Stimulated activated CD8-positive, alpha-beta memory T cell treated with anti-CD3 and anti-CD28 coated beads, Interleukin-15, amount 100 ng/mL, for 4 hours (primary cell): Measurements from ENCODE around the gene COL13A1.

ENCODE experiments used
- DNase-seq, 2 donors: peaks; one replicate each; pipeline ENCODE4 v3.0.0-alpha.2; 2020; ENCODE audit warnings: low read depth in 2 of 2

COL13A1 gene

GRCh38 chr10:69845574-69846292, 44.0 kb downstream of the COL13A1 start:
- no peak for DNase-seq

GRCh38 chr10:69846293-69846921, 44.7 kb downstream of the COL13A1 start:
- DNase-seq: no peak

- DNase-seq: no peak
Measured at GRCh38 chr10:69847458-69847857, 45.8 kb downstream of the COL13A1 start.

DNA sequence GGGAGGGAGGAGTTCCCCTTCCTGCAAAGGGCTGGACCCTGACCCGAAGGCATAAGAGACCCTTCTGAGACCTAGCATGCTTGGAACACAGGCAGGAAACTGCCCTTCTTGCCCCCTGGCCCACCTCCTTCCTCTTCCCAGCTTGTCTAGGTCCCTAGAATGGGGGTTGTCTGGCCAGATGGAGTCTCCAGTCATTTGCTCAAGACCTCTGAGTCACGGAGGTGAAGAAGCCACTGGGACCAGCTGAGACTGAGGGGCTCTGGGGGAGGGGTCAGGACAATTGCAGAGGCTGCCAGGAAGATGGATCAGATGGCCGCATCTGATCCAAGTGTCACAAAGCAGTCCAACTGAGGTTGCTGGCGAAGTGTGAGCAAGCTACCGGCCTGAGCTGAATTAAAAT, 46.2 kb downstream of the COL13A1 start:
- no peak for DNase-seq

DNA sequence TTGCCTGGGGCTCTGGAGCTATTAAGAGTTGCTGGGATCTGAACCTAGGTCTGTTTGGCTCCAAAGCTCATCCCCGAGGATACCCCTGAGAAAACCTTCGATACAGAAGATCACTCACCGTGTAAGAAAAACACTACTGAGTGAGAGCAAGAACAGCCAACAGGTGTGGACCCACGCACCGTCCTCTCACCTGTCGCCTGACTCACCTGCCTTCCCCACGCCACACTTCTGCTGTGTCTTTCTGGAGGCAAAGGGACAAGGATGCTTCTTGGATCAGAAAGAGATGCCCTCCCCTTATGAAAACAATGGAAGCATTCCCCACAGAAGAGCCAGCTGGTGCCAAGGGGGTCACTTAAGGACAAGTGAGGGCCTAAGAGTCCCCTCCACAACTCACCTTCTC, 46.7 kb downstream of the COL13A1 start:
- DNase-seq: no peak

DNA sequence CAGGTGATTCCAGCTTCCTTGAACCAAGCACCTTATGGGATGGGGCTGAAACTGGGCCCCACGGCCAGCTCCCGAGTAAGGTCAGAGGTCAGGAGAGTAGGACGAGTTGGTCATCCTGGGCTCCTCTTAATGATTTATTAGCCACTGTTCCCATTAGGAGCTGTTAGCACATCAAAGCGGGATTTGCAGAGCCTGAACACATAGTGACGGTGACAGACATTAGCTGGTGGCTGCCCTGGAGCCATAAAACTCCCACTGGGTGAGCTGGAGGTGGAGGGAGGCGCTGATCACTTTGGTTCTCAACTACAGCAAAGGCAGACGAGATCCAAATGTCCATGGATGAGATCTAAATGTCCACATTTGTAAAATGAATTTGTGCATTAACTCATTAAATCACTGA, 48.1 kb downstream of the COL13A1 start:
- DNase-seq: no peak

DNA sequence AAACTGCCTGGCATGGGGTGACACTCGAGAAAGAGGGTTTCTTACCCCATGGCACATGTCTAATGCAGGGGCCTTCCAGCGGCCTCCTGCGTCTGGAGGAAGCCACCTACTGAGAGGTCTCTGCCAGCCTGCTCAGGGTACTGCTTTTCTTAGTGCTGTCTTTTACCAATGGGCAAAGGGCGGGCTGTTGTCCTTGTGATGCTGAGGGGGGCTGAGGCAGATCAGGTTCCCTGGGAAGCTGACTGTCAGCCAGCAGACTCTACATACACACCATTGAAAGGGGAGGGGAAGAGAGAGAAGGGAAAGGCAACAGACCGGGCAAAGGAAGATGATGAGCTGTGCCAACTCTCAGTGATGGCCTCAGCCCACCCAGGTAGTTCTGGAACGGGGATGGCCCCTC, 48.7 kb downstream of the COL13A1 start:
- DNase-seq: no peak

DNA sequence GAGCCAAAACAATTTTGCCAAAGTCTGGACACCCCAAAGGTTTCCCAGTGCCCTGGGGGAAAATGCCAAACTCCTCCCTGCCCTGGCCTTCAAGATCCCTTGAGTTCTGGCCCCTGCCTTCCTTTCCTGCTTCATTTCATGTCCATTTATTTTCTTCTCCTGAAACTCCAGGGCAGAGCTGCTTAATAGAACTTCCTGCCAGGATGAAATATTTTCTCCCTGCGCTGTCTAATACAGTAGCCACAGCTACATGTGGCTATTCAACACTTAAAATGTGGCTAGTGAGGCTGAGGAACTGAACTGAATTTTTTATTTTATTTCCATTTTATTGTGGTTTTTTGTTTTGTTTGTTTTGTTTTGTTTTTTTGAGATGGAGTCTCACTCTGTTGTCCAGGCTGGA, 49.6 kb downstream of the COL13A1 start:
- no peak for DNase-seq

DNA sequence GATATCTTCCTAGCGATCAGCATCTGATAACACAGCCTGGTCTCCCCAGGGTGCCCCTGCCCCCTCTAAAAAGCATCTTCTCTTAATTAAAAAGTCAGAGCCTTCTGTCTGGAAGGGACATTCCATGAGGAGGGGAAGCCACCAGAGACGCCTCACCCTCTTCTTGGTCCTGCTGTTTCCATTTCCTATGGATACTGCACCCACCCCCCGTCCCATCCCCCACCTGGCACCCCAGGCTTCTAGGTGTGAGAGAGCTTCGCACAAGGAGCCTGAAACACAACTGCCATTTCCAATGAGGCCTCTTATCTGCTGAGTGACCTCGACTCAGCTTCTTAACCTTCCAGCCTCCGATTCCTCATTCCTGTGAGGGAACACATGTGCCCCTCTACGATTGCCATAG, 51.4 kb downstream of the COL13A1 start:
- DNase-seq: no peak

DNA sequence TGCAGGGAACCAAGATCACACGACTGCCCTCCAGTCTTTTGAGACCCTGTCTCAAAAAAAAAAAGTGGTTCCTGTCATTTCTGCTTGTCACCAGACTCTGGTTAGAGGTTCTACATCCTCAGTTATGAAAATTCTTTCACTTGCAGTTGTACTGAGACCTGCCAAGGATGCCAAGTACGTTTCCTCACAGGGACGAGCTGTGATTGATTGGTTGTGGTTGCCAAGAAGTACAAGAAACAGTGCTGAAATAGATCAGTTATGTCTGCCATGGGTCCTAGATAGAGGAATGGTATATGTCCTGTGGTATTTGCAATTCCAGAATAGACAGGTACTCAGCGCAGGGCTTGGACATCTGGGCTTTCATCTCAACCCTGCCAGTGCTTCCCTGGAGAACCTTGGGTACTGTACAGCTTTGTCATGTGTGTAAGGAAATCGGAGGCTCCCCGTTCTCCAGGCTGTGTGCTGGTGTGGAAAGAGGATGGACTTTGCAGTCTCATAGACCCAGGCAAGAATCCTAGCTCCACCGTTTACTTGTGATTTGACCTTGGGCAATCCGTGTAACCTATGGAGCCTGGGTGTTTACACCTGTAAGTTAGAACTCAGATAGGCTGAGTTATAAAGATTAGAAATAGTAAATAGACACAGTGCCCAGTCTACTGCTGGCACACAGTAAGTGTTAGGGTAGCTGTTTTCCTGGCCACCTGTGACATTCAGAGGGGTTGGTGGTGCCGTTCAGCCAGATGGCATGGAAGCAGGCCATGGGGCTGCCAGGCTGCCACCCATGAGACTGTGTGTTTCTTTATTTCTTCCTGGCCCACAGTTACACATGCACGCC, 53.0 kb downstream of the COL13A1 start:
- no peak for DNase-seq

- DNase-seq: no peak
Measured at GRCh38 chr10:69855346-69856111, 53.8 kb downstream of the COL13A1 start.

GRCh38 chr10:69856601-69857166, 55.0 kb downstream of the COL13A1 start:
- no peak for DNase-seq

DNA sequence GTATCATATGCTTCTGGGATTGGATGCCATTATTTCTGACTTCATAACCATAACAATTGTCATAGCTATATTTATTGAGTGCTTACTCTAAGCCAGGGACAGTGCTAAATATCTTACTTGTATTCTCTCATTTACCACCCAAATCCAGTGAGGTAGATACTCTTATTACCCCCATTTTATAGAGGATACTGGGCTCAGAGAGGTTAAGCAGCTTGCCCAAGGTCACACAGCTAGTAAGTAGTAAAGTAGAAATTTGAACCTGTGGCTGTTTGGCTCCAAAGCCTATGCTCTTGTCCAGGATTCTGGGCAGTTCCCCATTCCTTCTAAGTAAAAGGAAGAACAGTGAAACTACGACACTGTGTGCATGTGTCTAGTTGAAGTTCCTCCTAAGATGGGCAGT, 56.5 kb downstream of the COL13A1 start:
- DNase-seq: no peak

DNA sequence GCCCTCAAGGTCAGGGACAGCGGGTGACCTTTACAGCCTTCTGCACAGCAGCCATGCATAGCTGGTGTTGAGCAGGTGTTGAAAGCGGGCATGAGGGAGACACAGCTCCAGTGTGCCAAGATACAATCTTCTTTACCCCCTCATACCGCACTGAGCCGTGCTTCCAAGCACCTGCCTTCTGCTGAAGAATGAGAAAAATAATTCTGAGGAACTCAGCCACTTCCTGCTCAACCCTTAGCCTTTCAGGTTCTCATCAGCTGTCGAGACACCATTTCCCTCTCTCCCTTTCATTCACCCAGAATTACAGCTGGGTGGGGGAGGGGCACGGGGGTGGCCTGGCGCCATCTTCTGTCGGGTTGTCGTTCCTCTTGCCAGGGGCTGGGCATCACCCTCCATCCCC, 58.6 kb downstream of the COL13A1 start:
- no peak for DNase-seq

DNA sequence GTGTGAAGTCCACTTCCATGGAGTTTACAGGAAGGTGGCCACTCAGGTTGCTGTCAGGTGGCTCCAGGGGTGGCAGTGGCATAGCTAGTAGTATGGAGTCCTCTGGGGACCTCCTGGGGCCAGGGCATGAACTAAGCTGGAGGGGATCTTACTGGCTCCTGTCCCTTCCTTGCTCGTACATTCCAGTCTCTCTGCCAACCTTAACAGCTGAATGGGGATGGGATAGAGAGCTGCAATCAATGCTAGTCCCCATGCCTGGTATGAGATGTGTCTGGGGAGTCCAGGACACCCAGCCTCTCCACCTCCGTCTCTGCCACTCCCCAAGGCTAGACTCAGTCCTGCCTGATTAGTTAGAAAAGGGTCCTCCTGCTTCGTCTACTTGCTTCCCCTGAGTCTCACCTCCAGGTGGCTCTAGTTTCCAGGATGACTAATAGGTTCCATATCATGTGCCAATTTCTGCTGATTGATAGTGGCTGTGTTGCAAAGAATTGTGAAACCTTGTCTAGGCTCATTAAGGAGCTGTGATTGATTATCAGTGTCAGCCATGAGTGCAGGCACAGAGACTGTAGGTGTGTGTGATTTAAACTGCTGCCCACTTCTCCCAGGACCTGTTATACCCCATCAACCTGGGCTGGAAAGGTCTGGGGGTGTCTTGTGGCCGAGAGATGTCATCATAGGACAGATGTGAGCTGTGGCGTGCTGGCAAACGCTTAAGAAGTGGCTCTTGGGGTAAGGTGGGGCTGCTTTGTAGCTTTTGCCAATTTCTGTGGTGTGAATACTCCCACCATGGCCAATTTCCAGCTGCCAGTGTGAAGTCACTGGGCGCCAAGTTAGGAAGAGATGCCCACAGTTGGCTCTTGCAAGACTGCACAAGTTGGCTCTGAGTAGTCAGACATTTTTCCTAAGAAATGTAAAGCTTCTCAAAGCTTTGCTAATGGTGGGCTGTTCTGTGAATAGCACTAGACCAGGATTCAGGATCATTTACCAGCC, 59.8 kb downstream of the COL13A1 start:
- DNase-seq: no peak

- DNase-seq: no peak
Measured at GRCh38 chr10:69862882-69863530, 61.3 kb downstream of the COL13A1 start.

GRCh38 chr10:69863580-69863979, 61.9 kb downstream of the COL13A1 start:
- no peak for DNase-seq

DNA sequence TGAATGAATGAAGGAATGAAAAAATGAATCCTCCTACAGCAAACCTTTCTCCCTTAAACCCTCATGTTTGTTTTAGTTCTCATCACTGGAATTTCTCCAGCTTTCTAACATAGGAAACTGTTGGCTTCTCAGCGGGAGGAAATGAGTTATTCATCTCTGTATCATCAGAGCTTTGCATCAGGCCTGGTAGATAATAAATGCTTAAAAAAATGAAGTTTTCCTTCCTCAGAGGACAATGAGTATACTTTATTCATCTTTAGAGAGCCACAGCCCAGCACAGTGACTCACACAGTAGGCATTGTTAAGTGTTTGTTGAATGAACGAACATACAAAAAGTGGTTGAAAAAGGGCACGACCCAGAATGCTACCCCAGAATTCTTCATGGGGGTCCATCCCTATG, 62.6 kb downstream of the COL13A1 start:
- no peak for DNase-seq

GRCh38 chr10:69865450-69865849, 63.7 kb downstream of the COL13A1 start:
- DNase-seq: no peak

- no peak for DNase-seq
Measured at GRCh38 chr10:69866246-69866687, 64.6 kb downstream of the COL13A1 start.
